Activated CD4-positive, alpha-beta T cell treated with anti-CD3 and anti-CD28 coated beads for 1 hour (primary cell): ENCODE data around the gene TSPAN15.

Experiments used
- DNase-seq: peaks from one replicate; pipeline ENCODE4 v3.0.0-alpha.2; 2020

TSPAN15 gene

DNA sequence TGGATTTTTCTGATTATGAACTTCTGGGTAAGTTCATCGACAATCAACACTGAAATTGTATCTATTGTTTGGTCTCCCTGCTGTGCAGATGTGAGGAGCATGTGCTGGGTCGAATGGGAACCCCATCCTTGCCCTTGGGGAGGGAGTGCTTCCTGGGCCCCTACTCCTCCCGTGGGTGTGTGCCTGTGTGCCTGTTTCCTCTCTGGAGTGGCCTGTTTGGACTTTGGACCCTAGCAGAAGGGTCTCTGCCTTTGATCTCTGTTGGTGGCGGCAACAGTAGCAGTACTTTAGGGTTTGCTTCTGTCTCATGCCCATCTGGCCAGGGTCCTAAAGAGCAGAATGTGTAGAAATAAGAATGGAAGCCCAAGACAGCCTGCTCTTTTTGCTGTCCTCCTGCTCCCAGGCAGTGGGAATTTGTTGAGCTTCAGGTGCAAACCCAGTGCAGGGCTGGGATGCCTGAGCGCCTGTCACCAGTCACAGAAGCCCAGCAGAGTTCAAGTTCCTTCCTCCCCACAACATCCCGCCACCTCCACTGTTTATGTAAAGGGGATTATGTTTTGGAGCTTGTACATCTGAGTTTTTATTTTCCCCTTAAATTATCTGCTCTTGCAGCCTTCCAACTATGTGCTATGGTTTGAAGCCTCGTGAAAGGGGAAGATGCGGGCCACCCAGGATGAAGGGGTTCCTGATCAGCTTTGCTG lies 33.1 kb upstream of the TSPAN15 start:
- no peak for DNase-seq

DNA sequence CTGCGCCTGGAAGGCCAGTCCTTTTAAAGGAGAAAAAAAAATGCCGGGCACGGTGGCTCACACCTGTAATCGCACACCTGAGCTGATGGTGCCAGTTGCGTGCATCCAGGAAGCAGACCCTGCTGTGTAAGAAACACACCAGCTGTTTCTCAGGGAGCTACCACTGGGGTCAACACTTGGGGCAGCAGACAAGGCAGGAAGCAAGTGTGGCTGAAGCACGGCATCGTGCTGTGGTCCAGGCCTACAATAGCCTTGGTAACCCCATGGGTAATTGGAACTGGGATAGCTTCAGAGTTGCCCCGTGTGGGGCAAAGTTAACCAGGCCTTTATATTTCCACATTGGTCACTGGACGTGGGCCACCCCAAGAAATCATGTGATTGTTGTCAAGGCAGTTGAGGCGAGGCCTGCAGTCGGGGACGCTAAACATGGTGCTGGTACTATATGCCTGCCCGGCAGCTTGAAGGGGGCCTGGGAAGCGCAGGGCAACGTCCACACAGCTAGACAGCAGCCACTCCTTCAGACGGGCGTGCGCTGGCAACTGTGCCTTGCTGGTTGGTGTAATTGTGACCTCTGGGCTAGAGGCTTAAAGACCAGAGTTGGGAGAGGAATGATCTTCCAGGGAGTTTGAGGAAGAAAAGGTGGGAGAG lies 32.0 kb upstream of the TSPAN15 start:
- no peak for DNase-seq

DNA sequence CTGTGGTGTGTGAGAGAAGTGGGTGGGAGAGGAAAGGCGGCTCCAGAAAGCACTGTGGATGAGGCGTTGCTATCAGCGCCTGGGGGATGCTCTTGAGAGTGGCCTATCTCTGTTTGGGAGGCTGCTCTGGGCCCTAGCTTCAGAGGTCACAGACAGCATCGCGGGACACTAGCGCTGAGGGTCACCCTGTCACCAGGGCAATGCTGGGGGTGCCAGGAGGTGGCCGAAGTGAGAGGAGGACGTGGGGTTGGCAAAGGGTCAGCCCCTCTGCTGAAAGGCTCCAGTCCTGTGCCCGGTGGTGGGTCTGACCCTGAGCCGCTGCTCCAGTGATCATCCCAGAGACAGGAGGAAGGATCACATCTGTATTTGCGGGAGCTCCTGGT lies 31.5 kb upstream of the TSPAN15 start:
- DNase-seq = no peak

DNA sequence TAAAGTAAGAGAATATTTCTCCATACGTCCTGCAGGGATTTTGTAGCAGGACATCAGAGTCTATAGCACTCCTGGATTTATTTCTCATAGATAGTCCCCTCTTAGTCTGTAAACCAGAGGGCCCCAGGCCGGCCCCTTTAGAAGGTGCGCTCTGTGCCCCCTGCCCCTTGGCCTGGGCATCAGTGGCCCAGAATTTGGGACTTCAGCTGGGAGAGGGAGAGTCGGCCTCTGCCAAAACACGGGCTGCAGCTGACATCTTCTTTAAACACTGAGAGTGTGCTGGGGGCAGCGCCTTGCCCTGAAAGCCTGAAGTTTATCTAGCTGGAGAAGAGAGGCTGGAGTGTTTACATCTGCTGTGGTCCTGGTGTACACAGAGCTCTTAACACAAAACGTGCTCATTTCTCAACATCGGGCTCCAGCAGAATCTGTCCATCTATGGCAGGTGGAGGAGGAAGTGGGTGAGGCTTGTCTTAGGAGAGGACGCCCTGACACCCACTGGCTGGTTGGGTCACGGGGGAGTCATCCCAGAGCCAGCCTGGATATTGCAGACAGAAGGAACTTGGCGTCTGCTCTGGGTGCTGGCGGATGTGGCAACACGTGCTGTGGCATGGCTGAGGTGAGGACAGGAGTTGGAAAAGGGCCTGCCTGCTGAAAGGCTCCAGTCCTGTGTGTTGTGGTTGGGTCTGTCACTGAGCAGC lies 29.5 kb upstream of the TSPAN15 start:
- no peak for DNase-seq

DNA sequence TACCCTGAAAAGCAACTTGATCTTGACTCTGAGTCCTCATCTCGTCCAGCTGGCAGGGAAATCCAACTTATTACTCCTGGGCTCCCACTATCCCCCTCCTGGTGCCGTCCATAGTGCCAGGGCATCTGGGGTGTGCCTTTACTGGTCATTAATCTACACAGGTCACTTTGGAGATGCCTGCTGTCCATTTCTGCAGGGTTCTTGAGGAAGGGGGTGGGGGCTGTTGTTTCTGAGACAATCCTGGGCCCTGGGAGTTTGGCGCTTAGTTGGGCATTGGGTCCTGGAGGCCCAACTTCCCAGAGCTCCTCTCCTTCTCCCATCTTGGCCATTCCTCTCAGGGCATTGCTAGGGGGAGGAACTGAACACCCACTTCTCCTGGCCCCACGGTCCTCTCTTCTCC lies 28.6 kb upstream of the TSPAN15 start:
- DNase-seq = no peak

DNA sequence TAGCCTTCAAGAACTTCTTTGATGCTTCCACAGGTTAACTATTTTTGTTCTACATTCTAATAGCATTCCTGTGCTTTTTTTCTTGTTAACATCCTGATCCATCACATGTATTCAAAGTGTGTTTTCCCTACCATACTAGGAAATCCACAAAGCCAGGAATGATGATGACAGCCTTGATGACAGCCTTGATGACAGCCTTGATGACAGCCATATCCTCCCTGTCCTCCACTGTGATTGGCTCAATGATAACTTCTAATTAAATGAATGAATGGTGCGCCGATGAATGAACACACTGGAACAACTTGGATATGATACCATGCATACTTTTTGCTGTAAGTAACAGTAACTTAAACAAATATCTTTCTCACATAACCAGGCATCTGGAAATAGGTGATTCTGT lies 26.2 kb upstream of the TSPAN15 start:
- no peak for DNase-seq

DNA sequence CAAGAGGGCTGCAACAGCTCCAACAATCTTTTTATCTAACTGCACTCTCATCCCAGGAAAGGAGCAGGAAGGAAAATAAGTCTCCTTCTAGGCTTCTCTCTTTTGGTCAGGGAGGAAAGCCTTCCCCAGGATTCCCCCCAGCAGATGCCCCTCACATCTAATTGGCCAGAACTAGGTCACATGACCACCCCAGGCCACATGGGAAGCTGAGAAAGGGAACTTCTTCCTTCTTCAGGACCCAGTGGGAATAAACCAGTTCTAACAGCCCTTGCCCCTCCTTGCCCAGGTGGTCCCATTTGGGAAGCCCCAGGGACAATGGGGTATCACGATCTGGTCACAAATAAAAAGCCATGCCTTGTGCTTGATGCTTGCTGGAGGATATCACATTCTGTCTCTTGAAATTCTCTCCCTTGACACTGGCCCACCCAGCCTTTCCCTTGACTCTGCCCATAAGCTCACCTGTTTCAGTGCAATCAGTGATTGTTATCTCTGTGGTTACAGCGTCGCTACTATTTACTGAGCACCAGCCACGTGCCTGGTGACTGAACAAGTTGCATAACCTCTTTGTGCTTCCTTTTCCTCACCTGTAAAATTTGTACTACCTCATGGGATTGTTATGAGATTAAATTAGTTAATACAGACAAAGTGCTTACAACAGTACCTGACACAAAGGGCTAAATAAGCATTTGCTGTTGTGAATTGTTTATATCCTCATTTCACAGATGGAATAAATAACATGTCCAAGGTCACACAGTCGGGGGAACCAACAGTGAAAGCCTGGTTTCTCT lies 25.6 kb upstream of the TSPAN15 start:
- no peak for DNase-seq

DNA sequence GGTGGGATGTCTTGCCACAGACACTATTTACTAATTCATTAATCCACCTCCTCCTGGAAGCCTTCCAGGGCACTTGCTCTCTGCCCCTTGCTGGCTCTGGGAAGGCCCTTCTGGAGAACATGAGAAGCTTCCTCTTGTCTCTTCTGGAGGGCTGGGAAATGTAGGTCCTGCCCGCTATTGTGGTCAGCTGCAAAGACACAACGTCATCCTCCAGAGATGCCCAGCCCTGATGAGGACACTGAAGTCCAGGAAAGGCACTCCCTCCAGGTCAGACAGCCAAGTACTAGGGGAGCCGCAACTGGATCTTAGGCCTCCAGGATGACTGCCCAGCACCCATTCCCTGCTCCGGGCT lies 24.9 kb upstream of the TSPAN15 start:
- no peak for DNase-seq

DNA sequence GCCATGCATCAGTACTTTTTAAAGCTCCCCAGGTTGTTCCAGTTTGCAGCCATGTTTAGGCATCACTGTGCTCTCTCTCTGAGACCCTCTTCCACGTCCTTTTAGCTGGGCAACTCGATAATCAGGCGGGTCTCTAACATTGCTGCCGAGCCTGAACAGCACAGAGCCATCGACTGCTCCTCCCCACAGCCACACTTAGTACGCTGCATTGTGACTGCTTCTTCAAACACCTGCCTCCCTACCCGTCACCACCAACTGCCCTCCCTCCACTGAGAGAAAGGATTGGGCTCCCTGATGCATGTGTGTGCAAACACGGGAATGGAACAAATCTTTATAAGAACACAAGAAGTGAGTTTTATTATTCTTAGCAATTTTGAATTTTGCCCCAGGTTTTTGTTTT lies 23.1 kb upstream of the TSPAN15 start:
- no peak for DNase-seq

DNA sequence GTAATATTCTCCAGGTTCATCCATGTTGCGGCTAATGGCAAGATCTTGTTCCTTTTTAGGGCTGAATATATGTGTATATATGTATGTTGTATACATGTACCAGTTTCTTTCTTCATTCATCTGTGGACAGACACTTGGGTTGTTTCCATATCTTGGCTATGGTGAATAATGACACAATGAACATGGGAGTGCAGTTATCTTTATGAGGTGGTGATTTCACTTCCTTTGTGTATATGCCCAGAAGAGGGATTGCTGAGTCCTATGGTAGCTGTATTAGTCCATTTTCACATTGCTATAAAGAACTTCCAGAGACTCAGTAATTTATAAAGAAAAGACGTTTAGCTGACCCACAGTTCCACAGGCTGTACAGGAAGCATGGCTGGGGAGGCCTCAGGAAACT lies 17.1 kb upstream of the TSPAN15 start:
- DNase-seq = no peak

DNA sequence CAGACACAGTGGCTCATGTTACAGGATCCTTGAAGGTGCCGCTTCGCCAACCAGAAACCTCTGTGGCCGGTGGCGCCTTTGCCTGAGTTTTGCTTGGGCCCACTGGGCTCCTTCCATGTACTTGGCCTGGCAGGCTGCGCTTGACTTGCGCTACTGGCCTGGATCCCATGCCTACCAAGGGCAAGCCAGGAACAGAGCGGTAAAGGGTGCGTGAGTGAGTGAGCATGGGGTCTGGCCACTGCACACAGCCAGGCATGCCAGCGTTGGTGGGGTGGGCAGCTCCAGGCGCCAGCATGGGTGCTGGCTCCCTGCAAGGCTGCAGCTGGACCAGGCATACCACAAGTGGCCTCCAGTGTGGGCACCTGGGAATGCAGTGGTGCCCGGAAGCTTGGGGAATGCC lies 16.3 kb upstream of the TSPAN15 start:
- DNase-seq = no peak

DNA sequence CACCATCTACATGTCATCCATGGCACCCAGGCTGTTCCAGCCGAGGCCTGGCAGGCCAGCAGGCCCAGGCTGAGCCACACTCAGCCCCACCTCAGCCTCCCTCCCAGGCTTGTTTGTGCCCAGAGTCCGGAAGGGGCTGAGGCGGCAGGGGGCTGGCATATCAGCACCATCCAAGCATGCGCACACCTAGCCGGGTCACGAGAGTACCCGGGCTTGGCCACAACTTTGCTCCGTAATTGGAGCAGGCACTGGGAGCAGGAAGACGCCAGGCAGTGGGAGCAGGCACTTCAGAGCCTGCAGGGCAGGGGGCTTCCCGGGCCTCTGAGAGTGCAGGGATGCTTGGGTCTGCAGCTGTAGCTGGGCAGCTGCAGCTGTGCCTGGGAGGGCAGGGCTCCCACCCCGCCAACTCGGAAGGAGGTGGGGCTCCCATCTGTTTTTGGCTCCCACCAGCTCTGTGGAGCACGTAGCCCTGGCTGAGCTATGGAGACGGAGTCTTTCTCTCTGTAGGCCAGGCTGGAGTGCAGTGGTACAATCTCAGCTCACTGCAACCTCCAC lies 15.2 kb upstream of the TSPAN15 start:
- no peak for DNase-seq

DNA sequence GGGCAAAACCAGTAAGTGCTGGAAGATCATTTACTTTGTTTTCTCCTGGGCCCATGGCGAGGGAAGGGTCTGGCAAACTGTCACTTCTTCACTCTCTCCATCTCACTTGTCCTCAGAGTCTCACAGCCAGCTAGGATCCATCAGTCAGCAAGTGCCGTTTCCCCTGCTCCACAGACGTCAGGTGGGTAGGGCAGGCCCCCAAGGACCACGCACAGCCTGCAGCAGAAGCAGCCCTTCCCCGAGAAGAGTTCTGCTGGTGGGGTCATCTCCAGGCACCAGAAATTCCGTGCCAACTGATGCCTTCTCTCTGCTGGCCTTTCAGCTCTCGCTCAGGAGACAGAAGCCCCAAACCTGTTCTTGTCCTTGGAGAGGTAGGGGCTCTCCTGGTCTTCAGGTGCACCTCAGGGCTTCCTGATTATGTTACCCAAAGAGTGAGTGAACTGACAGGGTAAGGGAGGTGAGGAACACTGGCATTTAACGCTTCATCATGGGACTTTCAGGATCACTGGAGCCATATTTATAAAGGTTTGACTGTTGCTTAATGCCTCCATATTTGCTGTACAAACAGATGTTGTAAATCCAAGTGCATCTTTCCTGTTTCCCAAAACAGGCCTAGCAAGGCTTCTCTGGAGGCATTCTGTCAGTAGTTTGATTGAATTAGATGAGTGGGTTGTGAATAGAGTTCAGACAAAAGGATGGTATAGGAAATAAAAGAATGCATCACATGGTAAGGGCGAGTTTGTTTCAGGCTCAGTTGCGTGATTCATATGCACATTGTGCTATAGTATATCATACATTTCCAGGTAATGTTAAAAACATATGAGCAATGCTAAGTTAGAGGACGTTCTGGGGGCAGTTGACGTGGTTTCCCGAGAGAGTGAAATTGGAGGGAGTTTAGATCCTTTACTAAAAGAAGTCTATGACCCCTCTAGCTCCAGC lies 13.7 kb upstream of the TSPAN15 start:
- DNase-seq = no peak

DNA sequence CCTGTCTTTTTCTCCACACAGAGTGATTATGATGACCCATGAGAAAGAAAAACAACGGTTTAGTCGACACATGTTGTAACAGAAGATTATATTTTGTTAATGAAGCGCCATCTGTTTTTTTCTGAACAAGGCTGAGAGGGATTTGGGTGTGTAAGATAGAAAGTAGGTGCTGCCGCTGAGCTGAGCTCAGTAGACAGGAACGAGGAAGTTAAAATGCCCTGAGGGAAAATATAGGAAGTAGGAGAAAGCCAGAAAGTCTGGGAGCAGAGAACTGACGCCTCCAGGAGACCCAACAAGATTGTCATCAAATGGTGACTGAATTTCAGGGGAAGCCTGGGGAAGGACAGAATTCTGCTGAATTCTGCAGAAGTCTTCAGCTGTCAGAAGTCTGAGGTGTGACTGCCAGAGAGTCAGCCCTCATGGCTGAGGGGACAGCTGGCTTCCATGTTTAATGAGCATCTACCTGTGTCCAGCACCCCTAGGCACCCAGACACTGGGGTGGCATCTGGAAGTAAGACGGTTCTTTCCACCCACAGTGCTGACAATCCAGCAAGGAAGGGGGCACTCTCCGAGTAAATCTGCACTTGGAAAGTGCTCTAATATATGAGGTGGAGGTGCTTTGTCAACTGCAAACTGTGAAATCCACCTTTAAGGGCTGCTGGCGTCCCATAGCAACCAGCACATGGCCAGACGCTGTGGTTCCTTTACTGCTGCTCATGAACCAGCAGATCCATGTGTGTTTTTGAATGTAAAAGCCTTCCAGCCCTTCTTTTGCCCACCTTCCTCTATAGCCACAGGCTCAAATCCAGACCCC lies 12.5 kb upstream of the TSPAN15 start:
- DNase-seq = no peak

DNA sequence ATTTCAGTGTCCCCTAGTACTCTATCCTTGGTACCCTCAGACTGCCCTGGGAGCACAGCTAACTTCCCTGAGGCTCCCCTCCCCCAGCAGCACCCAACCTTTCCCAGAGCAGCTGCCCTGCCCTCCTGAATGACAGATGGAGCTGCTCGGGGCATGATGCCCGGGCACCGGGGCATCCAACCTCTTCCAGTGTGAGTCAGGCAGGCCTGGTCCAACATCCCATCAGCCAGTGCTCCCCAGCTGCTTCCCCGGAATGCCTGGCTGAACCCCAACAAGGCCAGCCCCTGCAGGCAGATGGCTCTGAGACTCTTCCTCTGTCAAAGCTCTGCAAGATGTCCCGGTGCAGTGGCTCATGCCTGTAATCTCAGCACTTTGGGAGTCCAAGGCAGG lies 11.9 kb upstream of the TSPAN15 start:
- no peak for DNase-seq

DNA sequence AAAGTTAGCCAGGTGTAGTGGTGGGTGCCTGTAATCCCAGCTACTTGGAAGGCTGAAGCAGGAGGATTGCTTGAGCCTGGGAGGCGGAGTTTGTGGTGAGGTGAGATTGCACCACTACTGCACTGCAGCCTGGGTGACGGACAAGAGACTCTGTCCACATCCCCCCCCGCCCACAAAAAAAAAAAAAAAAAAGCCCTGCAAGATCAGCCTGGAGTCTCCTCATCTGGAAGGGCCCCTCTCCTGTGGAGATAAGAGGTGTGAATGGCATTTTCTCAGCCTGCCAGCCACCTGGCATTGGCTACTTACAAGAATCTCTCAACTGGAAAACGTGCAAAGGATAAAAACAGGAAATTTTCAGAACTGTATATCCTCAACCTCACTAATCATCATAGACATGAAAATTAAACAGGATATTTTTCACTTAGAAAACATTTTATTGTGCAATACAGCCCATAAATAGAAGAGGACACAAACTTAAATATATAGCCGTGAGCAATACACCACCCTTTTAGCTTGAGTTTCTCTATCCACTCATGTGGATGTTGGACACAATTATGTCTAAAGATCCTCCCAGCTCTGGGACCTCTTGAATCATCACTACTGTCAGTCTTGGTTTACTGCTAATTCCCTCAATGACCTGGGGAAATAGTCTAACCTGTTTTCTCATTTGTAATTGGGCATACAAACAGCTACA lies 11.3 kb upstream of the TSPAN15 start:
- DNase-seq = no peak

DNA sequence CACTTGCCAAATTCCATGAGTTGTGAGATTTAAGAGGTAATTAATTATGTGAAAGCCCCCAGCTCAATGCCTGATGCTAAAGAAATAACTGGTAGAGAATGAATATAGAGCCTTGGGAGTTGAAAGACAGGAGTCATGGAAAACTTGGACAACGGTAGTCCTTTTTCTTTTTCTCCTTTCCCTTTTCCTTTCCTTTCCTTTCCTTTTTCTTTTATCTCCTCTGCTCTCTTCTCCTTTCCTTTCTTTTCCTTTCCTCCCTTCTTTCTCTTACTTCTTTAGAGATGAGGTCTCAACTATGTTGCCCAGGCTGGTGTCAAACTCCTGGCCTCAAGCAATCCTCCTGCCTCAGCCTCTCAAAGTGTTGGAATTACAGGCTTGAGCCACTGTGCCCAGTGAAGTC lies 7.9 kb upstream of the TSPAN15 start:
- DNase-seq = no peak

DNA sequence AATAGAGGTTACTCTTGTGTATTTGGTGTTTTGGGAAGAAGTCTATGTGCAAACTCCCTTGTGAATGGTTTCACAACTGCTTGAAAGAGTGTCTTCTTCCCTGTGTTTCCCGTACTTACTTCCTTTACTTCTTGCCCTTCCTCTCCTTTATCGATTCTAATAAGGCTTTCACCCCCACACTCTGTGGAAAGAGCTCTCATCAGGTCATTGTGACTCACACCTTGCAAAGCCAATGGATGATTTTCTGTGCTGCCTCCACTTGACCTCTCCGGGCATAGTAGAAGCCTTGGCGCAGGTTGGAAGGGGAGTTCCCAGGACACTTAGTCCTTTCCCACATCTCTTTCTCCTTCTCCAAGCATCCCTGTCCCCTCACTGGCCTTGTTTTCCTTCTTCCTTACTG lies 6.2 kb upstream of the TSPAN15 start:
- no peak for DNase-seq

DNA sequence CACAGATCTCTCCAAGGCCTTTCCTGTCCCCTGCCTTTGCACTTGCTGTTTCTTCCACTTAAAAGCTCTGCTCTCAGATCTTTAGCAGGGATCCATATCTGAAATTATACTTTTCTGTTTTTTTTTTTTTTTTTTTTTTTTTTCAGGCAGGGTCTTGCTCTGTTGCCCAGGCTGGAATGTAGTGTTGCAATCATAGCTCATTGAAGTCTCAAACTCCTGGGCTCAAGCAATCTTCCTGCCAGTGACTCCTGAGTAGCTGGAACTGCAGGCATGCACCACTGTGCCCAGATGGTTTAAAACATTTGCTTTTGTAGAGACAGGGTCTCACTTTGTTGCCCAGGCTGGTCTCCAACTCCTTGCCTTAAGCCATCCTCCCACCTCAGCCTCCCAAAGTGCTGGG lies 5.0 kb upstream of the TSPAN15 start:
- no peak for DNase-seq

DNA sequence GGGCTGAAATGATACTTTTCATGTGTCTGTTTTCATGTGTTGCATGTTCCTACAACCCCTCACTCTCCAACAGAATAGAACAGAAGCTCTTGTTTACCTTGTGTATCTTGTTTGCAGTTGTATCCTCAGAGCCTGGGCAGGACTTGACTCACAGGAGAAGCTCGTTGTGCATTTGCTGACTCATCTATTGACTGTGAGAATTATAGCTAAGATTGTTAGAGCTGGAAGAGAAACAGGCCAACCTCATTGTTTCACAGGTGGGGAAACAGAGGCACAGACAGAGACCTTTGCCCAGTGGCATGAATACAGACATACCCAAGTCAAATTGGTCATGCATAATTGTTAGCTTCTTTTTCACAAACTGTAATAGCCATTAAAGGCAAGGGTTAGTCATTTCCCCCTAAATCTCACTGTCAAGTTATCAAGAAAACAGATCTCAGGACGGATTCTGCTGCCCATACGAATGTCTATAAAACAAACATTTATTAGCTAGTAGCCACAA lies 4.6 kb upstream of the TSPAN15 start:
- no peak for DNase-seq

DNA sequence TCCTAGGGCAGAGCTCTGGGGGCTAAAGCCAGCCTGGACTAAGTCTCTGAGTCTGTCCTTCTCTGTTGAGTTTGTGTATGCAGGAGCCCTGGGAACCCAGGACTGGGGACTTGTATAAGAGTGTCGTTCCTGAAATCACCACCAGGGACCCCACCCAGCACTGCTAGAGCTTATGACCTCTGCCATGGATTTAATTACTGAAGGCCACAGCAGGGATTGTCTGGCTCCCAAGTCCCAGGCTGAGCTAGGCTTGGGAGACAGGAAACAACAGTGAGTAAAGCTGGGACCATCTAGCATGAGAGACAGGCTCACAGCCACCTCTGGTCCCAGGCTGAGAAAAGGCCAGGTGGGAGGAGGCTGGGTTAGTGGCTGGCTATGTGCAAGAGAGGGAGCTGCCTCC lies 1.4 kb upstream of the TSPAN15 start:
- DNase-seq = no peak
